ENCODE measurements around the gene LNX1.
"Not testable (repeated sequence)": the region's sequence is repeated elsewhere in the genome, so short reads cannot be mapped to it uniquely, and the experiment has no call there.

LNX1 gene

GRCh38 chr4:53478671-53479456, 112.4 kb downstream of the LNX1 start:
- DNase-seq, result no peak
- TF ChIP-seq CTCF (IDR thresholded peaks at IDR 0.05), result no peak
- H3K36me3 ChIP-seq, result no peaks in the 10 kb centered on the region
- H3K27ac ChIP-seq, result no peak overlapping the region
- no peaks in the 10 kb centered on the region for H3K27me3 ChIP-seq
- no peak overlapping the region for H3K4me3 ChIP-seq
- intact Hi-C loops (cut with DNase I; ENCODE audit: low total_unique reads), result no loop called here
- no peaks in the 10 kb centered on the region for H3K9me3 ChIP-seq
- no peaks in the 10 kb centered on the region for H3K4me1 ChIP-seq

GRCh38 chr4:53477636-53478035, 113.7 kb downstream of the LNX1 start:
- intact Hi-C loops (cut with DNase I; ENCODE audit: low total_unique reads), result no loop called here
- no peak for TF ChIP-seq CTCF (IDR thresholded peaks at IDR 0.05)
- H3K27me3 ChIP-seq, result no peaks in the 10 kb centered on the region

GRCh38 chr4:53477038-53477565, 114.2 kb downstream of the LNX1 start:
- H3K9me3 ChIP-seq, result no peaks in the 10 kb centered on the region
- no peak overlapping the region for H3K27ac ChIP-seq
- H3K4me1 ChIP-seq, result no peaks in the 10 kb centered on the region
- intact Hi-C loops (cut with DNase I; ENCODE audit: low total_unique reads), result no loop called here
- no peak for DNase-seq
- H3K4me3 ChIP-seq, result no peak overlapping the region
- no peak for TF ChIP-seq CTCF (IDR thresholded peaks at IDR 0.05)
- no peaks in the 10 kb centered on the region for H3K27me3 ChIP-seq
- H3K36me3 ChIP-seq, result peaks cover 0 to 3% (median 0%) of the 10 kb centered on the region in 3 donors

More at GRCh38 chr4:53477636-53478035, 113.7 kb downstream of the LNX1 start:
- DNase-seq, result no peak
- Histone ChIP-seq H3K9me3 (no peaks in the 10 kb centered on the region), H3K4me3 (no peak overlapping the region), H3K4me1 (no peaks in the 10 kb centered on the region), H3K36me3 (peaks cover 0 to 3% (median 0%) of the 10 kb centered on the region in 3 donors), H3K27ac (no peak overlapping the region)

- no peaks in the 10 kb centered on the region for H3K9me3 ChIP-seq
- no peaks in the 10 kb centered on the region for H3K27me3 ChIP-seq
- peak overlapping the region in 1 of 2 donors; percentile 3 for H3K27ac ChIP-seq
- no peaks in the 10 kb centered on the region for H3K4me1 ChIP-seq
- no peak overlapping the region for H3K4me3 ChIP-seq
- peaks cover 0 to 3% (median 0%) of the 10 kb centered on the region in 3 donors for H3K36me3 ChIP-seq
- peak; percentile 55 to 78 for DNase-seq
- TF ChIP-seq CTCF (IDR thresholded peaks at IDR 0.05), result no peak
- intact Hi-C loops (cut with DNase I; ENCODE audit: low total_unique reads), result no loop called here
Measured at GRCh38 chr4:53476232-53477037, 114.9 kb downstream of the LNX1 start.

- H3K27ac ChIP-seq; intact Hi-C loops (cut with DNase I; ENCODE audit: low total_unique reads); DNase-seq; H3K9me3 ChIP-seq; H3K4me3 ChIP-seq; H3K4me1 ChIP-seq; H3K27me3 ChIP-seq: not testable (repeated sequence)
- H3K36me3 ChIP-seq, result peaks cover 9 to 23% (median 14%) of the 10 kb centered on the region in 3 donors
Measured at GRCh38 chr4:53466576-53466975, 124.7 kb downstream of the LNX1 start.

GRCh38 chr4:53465891-53466290, 125.4 kb downstream of the LNX1 start:
- no peak for TF ChIP-seq CTCF (IDR thresholded peaks at IDR 0.05)

More at GRCh38 chr4:53465891-53466290, 125.4 kb downstream of the LNX1 start:
- Histone ChIP-seq H3K36me3 (peaks cover 16 to 30% (median 21%) of the 10 kb centered on the region in 3 donors), H3K4me3 (no peak overlapping the region), H3K27me3 (no peaks in the 10 kb centered on the region), H3K9me3 (peaks cover 0 to 4% (median 0%) of the 10 kb centered on the region in 3 donors), H3K4me1 (no peaks in the 10 kb centered on the region), H3K27ac (no peak overlapping the region)
- intact Hi-C loops (cut with DNase I; ENCODE audit: low total_unique reads), result no loop called here
- DNase-seq, result no peak

All from tibial artery (tissue), 4 donors.